Activated CD8-positive, alpha-beta memory T cell treated with anti-CD3 and anti-CD28 coated beads, Interleukin-2, amount 50 U/mL, for 1 hour (primary cell): ENCODE data around the gene INO80E.

ENCODE experiments used
- DNase-seq: peaks from one replicate; pipeline ENCODE4 v3.0.0-alpha.2; 2020; ENCODE audit errors: extremely low read depth

Gene INO80E

GRCh38 chr16:29975811-29976511, 20.1 kb upstream of the INO80E start:
- DNase-seq: no peak

- no peak for DNase-seq
Measured at GRCh38 chr16:29977063-29977825, 18.8 kb upstream of the INO80E start.

GRCh38 chr16:29978081-29978480, 18.0 kb upstream of the INO80E start:
- no peak for DNase-seq

- no peak for DNase-seq
Measured at GRCh38 chr16:29978564-29979270, 17.3 kb upstream of the INO80E start.

GRCh38 chr16:29982560-29983419, 13.3 kb upstream of the INO80E start:
- DNase-seq: no peak

GRCh38 chr16:29983420-29984136, 12.5 kb upstream of the INO80E start:
- DNase-seq: no peak

- no peak for DNase-seq
Measured at GRCh38 chr16:29984137-29984763, 11.8 kb upstream of the INO80E start.

- DNase-seq: no peak
Measured at GRCh38 chr16:29984764-29985147, 11.3 kb upstream of the INO80E start.

GRCh38 chr16:29985271-29985811, 10.7 kb upstream of the INO80E start:
- DNase-seq: no peak

- no peak for DNase-seq
Measured at GRCh38 chr16:29986231-29986630, 9.8 kb upstream of the INO80E start.

GRCh38 chr16:29986931-29987330, 9.1 kb upstream of the INO80E start:
- no peak for DNase-seq

- DNase-seq: no peak
Measured at GRCh38 chr16:29987371-29988085, 8.5 kb upstream of the INO80E start.

GRCh38 chr16:29988346-29989075, 7.5 kb upstream of the INO80E start:
- no peak for DNase-seq

- no peak for DNase-seq
Measured at GRCh38 chr16:29989111-29989858, 6.8 kb upstream of the INO80E start.

- DNase-seq: no peak
Measured at GRCh38 chr16:29990034-29990433, 6.0 kb upstream of the INO80E start.

- no peak for DNase-seq
Measured at GRCh38 chr16:29990883-29991570, 5.0 kb upstream of the INO80E start.

GRCh38 chr16:29991571-29991904, 4.5 kb upstream of the INO80E start:
- no peak for DNase-seq
